Suprapubic skin (tissue), 4 donors: ENCODE results near the gene ZNF134. TPM values are rescaled to one million over a fixed set of nuclear protein-coding genes. Genes with fewer than 3 reads are reported as not detected.

Experiments
- DNase-seq, 2 donors: peaks; one replicate each; pipeline ENCODE4 v3.0.0-alpha.2; 2019; ENCODE audit warnings: low spot score in 2 of 2
- H3K27ac ChIP-seq: fragments of 200-600 bp; sonication (generic); one replicate; pipeline ENCODE4 v1.5.1; 2019
- H3K27me3 ChIP-seq: fragments of 200-600 bp; sonication (generic); one replicate; pipeline ENCODE4 v1.5.1; 2019
- H3K36me3 ChIP-seq: fragments of 200-600 bp; sonication (generic); one replicate; pipeline ENCODE4 v1.5.1; 2019
- H3K4me1 ChIP-seq: fragments of 200-600 bp; sonication (generic); one replicate; pipeline ENCODE4 v1.5.1; 2019
- H3K4me3 ChIP-seq: fragments of 200-600 bp; sonication (generic); one replicate; pipeline ENCODE4 v1.5.1; 2019; ENCODE audit warnings: mild to moderate bottlenecking
- H3K9me3 ChIP-seq: fragments of 200-600 bp; sonication (generic); one replicate; pipeline ENCODE4 v1.5.1; 2019
- CTCF ChIP-seq, 2 donors: fragments of 200-600 bp in 1 of 2; fragments of 450-650 bp in 1 of 2; sonication (generic) in 1 of 2; IDR thresholded peaks; one replicate each; pipeline ENCODE4 v1.5.1; 2016 to 2019; ENCODE audit warnings: antibody characterized with exemption in 2 of 2, mild to moderate bottlenecking in 1 of 2, moderate library complexity in 1 of 2
- EP300 ChIP-seq: sonication (generic); formaldehyde crosslinking; IDR thresholded peaks from one replicate; pipeline ENCODE4 v1.6.1; 2017; ENCODE audit warnings: antibody characterized with exemption
- POLR2A ChIP-seq, 2 donors: fragments of 450-650 bp; IDR thresholded peaks; one replicate each; pipeline ENCODE4 v1.6.1; 2017; ENCODE audit warnings: antibody characterized with exemption in 2 of 2, mild to moderate bottlenecking in 2 of 2, moderate library complexity in 2 of 2
- POLR2AphosphoS5 ChIP-seq, 3 donors: sonication (generic); formaldehyde crosslinking; IDR thresholded peaks; one replicate each; pipeline ENCODE4 v1.6.1; 2017; ENCODE audit warnings: antibody characterized with exemption in 3 of 3
- WGBS: methylation state at CpG from one replicate; pipeline ENCODE4 v1.1.5; 2018; 5-methylcytosine and 5-hydroxymethylcytosine counted together
- total RNA-seq, 4 donors: library from RNA; depleted of rRNA; stranded (reverse); fragments of >200 nt; gene quantifications; one replicate each; pipeline ENCODE4 v1.1.0, GENCODE V29; 2016

ZNF134 gene
- total RNA-seq, 4 donors from 2014 or later: 15.8 to 35.0 (median 21.5) TPM

GRCh38 chr19:57599377-57599760 lies 14.7 kb upstream of the ZNF134 start:
- Histone ChIP-seq H3K4me1 (peaks cover 14% of the 10 kb centered on the region), H3K36me3 (peaks cover 16% of the 10 kb centered on the region), H3K4me3 (peak overlapping the region; percentile 74), H3K27me3 (no peaks in the 10 kb centered on the region), H3K27ac (no peak overlapping the region), H3K9me3 (peaks cover 17% of the 10 kb centered on the region)
- TF ChIP-seq EP300: no peak
- TF ChIP-seq CTCF (IDR thresholded peaks at IDR 0.05): no peak
- no peak for TF ChIP-seq POLR2A (IDR thresholded peaks at IDR 0.05)
- TF ChIP-seq POLR2AphosphoS5 (IDR thresholded peaks at IDR 0.05): no peak
- DNase-seq: no peak
- WGBS: 58% methylated on average over 8 of the region's 8 CpGs

GRCh38 chr19:57599761-57600383 lies 14.2 kb upstream of the ZNF134 start, which contains the start of gene ZNF530:
TSS of gene ZNF530 (plus strand) at chr19:57599885. CDS start at chr19:57604346, 4,461 bp downstream.
- Histone ChIP-seq H3K4me1 (peaks cover 14% of the 10 kb centered on the region), H3K9me3 (peaks cover 22% of the 10 kb centered on the region), H3K27ac (no peak within 1 kb of the TSS), H3K27me3 (no peaks in the 10 kb centered on the region), H3K36me3 (peaks cover 21% of the 10 kb centered on the region), H3K4me3 (peak within 1 kb of the TSS; percentile 74)
- WGBS: 0% methylated on average over 12 of the region's 53 CpGs
- peak; percentile 95 to 96 for DNase-seq
- no peak for TF ChIP-seq EP300
- peak in 1 of 3 donors; percentile 52 for TF ChIP-seq POLR2AphosphoS5 (IDR thresholded peaks at IDR 0.05)

- 97% methylated on average over 5 of the region's 5 CpGs for WGBS
- TF ChIP-seq EP300 (no peak), CTCF (IDR thresholded peaks at IDR 0.05) (no peak), POLR2A (IDR thresholded peaks at IDR 0.05) (no peak), POLR2AphosphoS5 (IDR thresholded peaks at IDR 0.05) (no peak)
- Histone ChIP-seq H3K27ac (no peak overlapping the region), H3K27me3 (no peaks in the 10 kb centered on the region), H3K4me1 (no peaks in the 10 kb centered on the region), H3K9me3 (peaks cover 35% of the 10 kb centered on the region), H3K36me3 (peaks cover 49% of the 10 kb centered on the region), H3K4me3 (no peak overlapping the region)
- no peak for DNase-seq
Measured at GRCh38 chr19:57606931-57607330, 7.1 kb upstream of the ZNF134 start.

- H3K9me3 ChIP-seq: peaks cover 21% of the 10 kb centered on the region
- DNase-seq: no peak
- H3K27ac ChIP-seq: no peak overlapping the region
- WGBS: 93% methylated on average over 4 of the region's 4 CpGs
- H3K36me3 ChIP-seq: peaks cover 21% of the 10 kb centered on the region
- no peak overlapping the region for H3K4me3 ChIP-seq
- H3K4me1 ChIP-seq: peaks cover 4% of the 10 kb centered on the region
- no peaks in the 10 kb centered on the region for H3K27me3 ChIP-seq
- TF ChIP-seq POLR2AphosphoS5 (IDR thresholded peaks at IDR 0.05): no peak
- no peak for TF ChIP-seq CTCF (IDR thresholded peaks at IDR 0.05)
- no peak for TF ChIP-seq POLR2A (IDR thresholded peaks at IDR 0.05)
- no peak for TF ChIP-seq EP300
Measured at GRCh38 chr19:57611113-57611512, 2.9 kb upstream of the ZNF134 start.

- H3K9me3 ChIP-seq: peaks cover 52% of the 10 kb centered on the region
- no peak for DNase-seq
- no peak for TF ChIP-seq CTCF (IDR thresholded peaks at IDR 0.05)
- TF ChIP-seq POLR2A (IDR thresholded peaks at IDR 0.05): no peak
- peak overlapping the region; percentile 98 for H3K4me3 ChIP-seq
- H3K27me3 ChIP-seq: no peaks in the 10 kb centered on the region
- H3K36me3 ChIP-seq: peaks cover 48% of the 10 kb centered on the region
- H3K4me1 ChIP-seq: peaks cover 4% of the 10 kb centered on the region
- H3K27ac ChIP-seq: no peak overlapping the region
- 79% methylated on average over 3 of the region's 3 CpGs for WGBS
Measured at GRCh38 chr19:57615346-57615745, 1.3 kb downstream of the ZNF134 start.
